ENCODE results near the gene PPY. TPM values are rescaled to one million over a fixed set of nuclear protein-coding genes. Genes with fewer than 3 reads are reported as not detected.

Gene PPY
- polyA plus RNA-seq, 3 donors = not detected

GRCh38 chr17:43967251-43967875 lies 25.1 kb upstream of the PPY start:
- H4K20me1 ChIP-seq (ENCODE audit: insufficient read depth, low read length) = no peaks in the 10 kb centered on the region
- no peak overlapping the region for H3K4me3 ChIP-seq (replicated peaks in 1 of 3; ENCODE audit: low read depth in 2 of 3, low read length in 3 of 3)
- no peaks in the 10 kb centered on the region for H3K79me2 ChIP-seq (ENCODE audit: insufficient read depth, low read length)
- no peak overlapping the region for H3K4me2 ChIP-seq (replicated peaks; ENCODE audit: extremely low read depth, low read length, poor library complexity, severe bottlenecking)
- WGBS (ENCODE audit: insufficient coverage) = no CpG with 5 or more reads among the region's 9 CpGs
- H3K36me3 ChIP-seq (replicated peaks in 1 of 2; ENCODE audit: control insufficient read depth in 1 of 2, insufficient read depth in 2 of 2, low read length in 2 of 2) = no peaks in the 10 kb centered on the region
- no peaks in the 10 kb centered on the region for H3K4me1 ChIP-seq (ENCODE audit: control insufficient read depth in 1 of 2, insufficient read depth in 2 of 2, low read length in 2 of 2)
- no peak overlapping the region for H3K27ac ChIP-seq (ENCODE audit: low read depth in 1 of 2, low read length in 2 of 2)
- Mint-ChIP-seq H3K4me3 (no peak overlapping the region), H3K36me3 (no peaks in the 10 kb centered on the region), H3K4me1 (no peaks in the 10 kb centered on the region), H3K27me3 (ENCODE audit: low read depth in 3 of 3) (peaks cover 12 to 23% (median 22%) of the 10 kb centered on the region in 3 donors), H3K27ac (no peak overlapping the region), H3K9me3 (no peaks in the 10 kb centered on the region)
- no peak overlapping the region for H2AFZ ChIP-seq (ENCODE audit: insufficient read depth, low read depth, low read length, poor library complexity, severe bottlenecking)
- no peak for DNase-seq
- no peaks in the 10 kb centered on the region for H3K9me3 ChIP-seq (replicated peaks in 1 of 2; ENCODE audit: control insufficient read depth in 1 of 2, insufficient read depth in 1 of 2, low read length in 2 of 2)
- peaks cover 0 to 5% of the 10 kb centered on the region in 2 donors for H3K27me3 ChIP-seq (ENCODE audit: control insufficient read depth in 2 of 2, insufficient read depth in 2 of 2, low read length in 2 of 2)
- TF ChIP-seq CTCF (IDR thresholded peaks at IDR 0.05) = no peak
- intact Hi-C loops (cut with micrococcal nuclease) = no loop called here
- no peak overlapping the region for H3K9ac ChIP-seq (ENCODE audit: insufficient read depth, low read length, poor library complexity, severe bottlenecking)

GRCh38 chr17:43966276-43966675 lies 24.0 kb upstream of the PPY start:
- Histone ChIP-seq H3K4me1 (ENCODE audit: control insufficient read depth in 1 of 2, insufficient read depth in 2 of 2, low read length in 2 of 2) (no peaks in the 10 kb centered on the region), H3K4me2 (replicated peaks; ENCODE audit: extremely low read depth, low read length, poor library complexity, severe bottlenecking) (no peak overlapping the region), H4K20me1 (ENCODE audit: insufficient read depth, low read length) (no peaks in the 10 kb centered on the region), H3K9ac (ENCODE audit: insufficient read depth, low read length, poor library complexity, severe bottlenecking) (no peak overlapping the region), H3K27me3 (ENCODE audit: control insufficient read depth in 2 of 2, insufficient read depth in 2 of 2, low read length in 2 of 2) (peaks cover 0 to 5% of the 10 kb centered on the region in 2 donors), H3K36me3 (replicated peaks in 1 of 2; ENCODE audit: control insufficient read depth in 1 of 2, insufficient read depth in 2 of 2, low read length in 2 of 2) (no peaks in the 10 kb centered on the region), H3K27ac (ENCODE audit: low read depth in 1 of 2, low read length in 2 of 2) (no peak overlapping the region), H3K79me2 (ENCODE audit: insufficient read depth, low read length) (no peaks in the 10 kb centered on the region), H3K9me3 (replicated peaks in 1 of 2; ENCODE audit: control insufficient read depth in 1 of 2, insufficient read depth in 1 of 2, low read length in 2 of 2) (no peaks in the 10 kb centered on the region), H3K4me3 (replicated peaks in 1 of 3; ENCODE audit: low read depth in 2 of 3, low read length in 3 of 3) (no peak overlapping the region), H2AFZ (ENCODE audit: insufficient read depth, low read depth, low read length, poor library complexity, severe bottlenecking) (no peak overlapping the region)
- 100% methylated on average over 1 of the region's 3 CpGs for WGBS (ENCODE audit: insufficient coverage)
- Mint-ChIP-seq H3K4me3 (no peak overlapping the region), H3K27me3 (ENCODE audit: low read depth in 3 of 3) (peaks cover 12 to 22% (median 22%) of the 10 kb centered on the region in 3 donors), H3K36me3 (no peaks in the 10 kb centered on the region), H3K9me3 (no peaks in the 10 kb centered on the region), H3K4me1 (no peaks in the 10 kb centered on the region), H3K27ac (peak overlapping the region in 1 of 7 donors; percentile 58)
- DNase-seq = no peak
- intact Hi-C loops (cut with micrococcal nuclease) = no loop called here
- TF ChIP-seq CTCF (IDR thresholded peaks at IDR 0.05) = no peak
